A549 (cell line): ENCODE measurements around the gene PIK3CD. TPM values are rescaled to one million over a fixed set of nuclear protein-coding genes. Genes with fewer than 3 reads are reported as not detected.

ENCODE experiments used
- ATAC-seq, 2 experiments: fragments of 200-7000 bp in 1 of 2; fragments of >200 bp in 1 of 2; cut with Nextera tagmentation in 1 of 2; cut with Tn5 transposase in 1 of 2; 3 replicates each; pipeline versions ENCODE4 v1.8.0 to v1.9.1; 2018 to 2020; ENCODE audit warnings: mild to moderate bottlenecking in 1 of 2, moderate library complexity in 1 of 2
- CTCF ChIA-PET: fragments of 300-600 bp; sonication (Branson Sonifier 250); formaldehyde crosslinking; extraction: SDS; loops from one replicate; lab custom pipeline; 2021; ENCODE audit warnings: antibody characterized with exemption, inconsistent platforms; lab: Yijun Ruan, JAX
- POLR2A ChIA-PET: fragments of 350-600 bp; formaldehyde crosslinking; extraction: SDS; loops from one replicate; lab custom pipeline; 2021; ENCODE audit warnings: antibody characterized with exemption, inconsistent platforms; lab: Yijun Ruan, JAX
- DNase-seq, 2 experiments: peaks; one replicate each; pipeline versions ENCODE4 v3.0.0 to v3.0.0-alpha.2; 2011 to 2016; ENCODE audit warnings: low read depth in 1 of 2, low spot score in 1 of 2
- FAIRE-seq: peaks from 2 replicates; lab custom pipeline; 2011; peaks lifted over from hg19 to GRCh38; lab: Jason Lieb, UNC
- H3K27ac ChIP-seq, 2 experiments: fragments of >200 bp; sonication (Bioruptor Twin); formaldehyde crosslinking; 3 replicates each; pipeline ENCODE4 v1.5.1; 2016 to 2017
- H3K4me1 ChIP-seq: fragments of >200 bp; sonication (Bioruptor Twin); formaldehyde crosslinking; 3 replicates; pipeline ENCODE4 v1.6.1; 2016
- H3K4me2 ChIP-seq: fragments of >200 bp; sonication (Bioruptor Twin); formaldehyde crosslinking; 3 replicates; pipeline ENCODE4 v1.6.1; 2016
- H3K4me3 ChIP-seq: fragments of >200 bp; sonication (Bioruptor Twin); formaldehyde crosslinking; 3 replicates; pipeline ENCODE4 v1.5.1; 2016
- H3K9me3 ChIP-seq: fragments of >200 bp; sonication (Bioruptor Twin); formaldehyde crosslinking; 3 replicates; pipeline ENCODE4 v1.6.1; 2016
- CBX8 ChIP-seq: fragments of 200-600 bp; sonication (generic); IDR thresholded peaks from 2 replicates; pipeline ENCODE4 v1.6.1; 2016
- CHD2 ChIP-seq: fragments of 150-350 bp; IDR thresholded peaks from 2 replicates; pipeline ENCODE4 v1.6.1; 2014; ENCODE audit warnings: low read length; ENCODE audit not compliant: partially characterized antibody
- CHD4 ChIP-seq: fragments of 200-600 bp; sonication (generic); IDR thresholded peaks from 2 replicates; pipeline ENCODE4 v1.6.1; 2016; ENCODE audit warnings: antibody characterized with exemption, mild to moderate bottlenecking, borderline replicate concordance
- EHF ChIP-seq: fragments of 250-450 bp; sonication (Bioruptor Pico); IDR thresholded peaks from 2 replicates; pipeline ENCODE4 v1.5.0; 2020; ENCODE audit warnings: mild to moderate bottlenecking
- EHMT2 ChIP-seq: fragments of 200-600 bp; sonication (generic); IDR thresholded peaks from 2 replicates; pipeline ENCODE4 v1.6.1; 2016; ENCODE audit warnings: antibody characterized with exemption, low read depth, mild to moderate bottlenecking, moderate library complexity
- ESRRA ChIP-seq: fragments of 150-350 bp; IDR thresholded peaks from 2 replicates; pipeline ENCODE4 v1.6.1; 2014; ENCODE audit warnings: mild to moderate bottlenecking, low read length, borderline replicate concordance
- FOSB ChIP-seq: fragments of 250-450 bp; sonication (Bioruptor Pico); IDR thresholded peaks from 2 replicates; pipeline ENCODE4 v1.5.0; 2020; ENCODE audit warnings: mild to moderate bottlenecking, moderate library complexity
- HEYL ChIP-seq: fragments of 250-450 bp; sonication (Bioruptor Pico); IDR thresholded peaks from 2 replicates; pipeline ENCODE4 v1.8.0; 2021; ENCODE audit warnings: mild to moderate bottlenecking, moderate library complexity
- JUNB ChIP-seq: fragments of >200 bp; sonication (Bioruptor Twin); formaldehyde crosslinking; IDR thresholded peaks from 2 replicates; pipeline ENCODE4 v1.6.1; 2016
- KDM1A ChIP-seq: fragments of 200-600 bp; sonication (generic); IDR thresholded peaks from 2 replicates; pipeline ENCODE4 v1.6.1; 2016; ENCODE audit warnings: low read depth, mild to moderate bottlenecking
- KDM5A ChIP-seq: fragments of 200-600 bp; sonication (generic); IDR thresholded peaks from 2 replicates; pipeline ENCODE4 v1.6.1; 2016; ENCODE audit warnings: antibody characterized with exemption, mild to moderate bottlenecking
- POLR2A ChIP-seq: IDR thresholded peaks from 2 replicates; pipeline ENCODE4 v1.6.1; 2012; ENCODE audit warnings: mild to moderate bottlenecking, low read length
- SMC3 ChIP-seq: fragments of >200 bp; sonication (Bioruptor Twin); formaldehyde crosslinking; IDR thresholded peaks from 3 replicates; pipeline ENCODE4 v1.6.1; 2018; ENCODE audit warnings: inconsistent platforms
- TFCP2L1 ChIP-seq: fragments of 250-450 bp; sonication (Bioruptor Pico); IDR thresholded peaks from 2 replicates; pipeline ENCODE4 v1.5.0; 2021; ENCODE audit warnings: mild to moderate bottlenecking
- ZC3H11A ChIP-seq: fragments of 450-650 bp; IDR thresholded peaks from 2 replicates; pipeline ENCODE4 v1.6.1; 2014; ENCODE audit warnings: antibody characterized with exemption, mild to moderate bottlenecking
- WGBS: methylation state at CpG from one replicate; pipeline ENCODE4 v1.1.6; 2017; ENCODE audit errors: missing lambda C conversion rate; 5-methylcytosine and 5-hydroxymethylcytosine counted together
- polyA plus RNA-seq, 4 experiments: library from polyadenylated mRNA; depleted of rRNA in 3 of 4; stranded (reverse); fragments of >200 nt; fragmentation: RNase III in 1 of 4; extraction: RNeasy Plus Mini Kit Qiagen cat#74134 plus additional on column Dnase treatment in 1 of 4; gene quantifications; 2 replicates in 3 of 4; 3 replicates in 1 of 4; pipeline ENCODE4 v1.2.3, GENCODE V29; 2011 to 2017
- TF ChIP-seq, protein P1 (sequence below): IDR thresholded peaks from 2 replicates; pipeline ENCODE4 v1.6.1; 2012; ENCODE audit warnings: low read depth, borderline replicate concordance
- TF ChIP-seq, protein P2 (sequence below): fragments of >200 bp; sonication (Bioruptor Twin); formaldehyde crosslinking; IDR thresholded peaks from 3 replicates; pipeline ENCODE4 v1.5.1; 2016
- TF ChIP-seq, protein P3 (sequence below): fragments of 200-600 bp; sonication (generic); IDR thresholded peaks from 2 replicates; pipeline ENCODE4 v1.6.1; 2016; ENCODE audit warnings: antibody characterized with exemption, mild to moderate bottlenecking, moderate library complexity
- TF ChIP-seq, protein P4 (sequence below): fragments of >200 bp; sonication (Bioruptor Twin); formaldehyde crosslinking; IDR thresholded peaks from 2 replicates; pipeline ENCODE4 v1.6.1; 2016

The PIK3CD gene
- polyA plus RNA-seq, 2 of the 4 experiments (the other 2 are of a cell fraction) = 2.4 to 3.5 TPM

DNA sequence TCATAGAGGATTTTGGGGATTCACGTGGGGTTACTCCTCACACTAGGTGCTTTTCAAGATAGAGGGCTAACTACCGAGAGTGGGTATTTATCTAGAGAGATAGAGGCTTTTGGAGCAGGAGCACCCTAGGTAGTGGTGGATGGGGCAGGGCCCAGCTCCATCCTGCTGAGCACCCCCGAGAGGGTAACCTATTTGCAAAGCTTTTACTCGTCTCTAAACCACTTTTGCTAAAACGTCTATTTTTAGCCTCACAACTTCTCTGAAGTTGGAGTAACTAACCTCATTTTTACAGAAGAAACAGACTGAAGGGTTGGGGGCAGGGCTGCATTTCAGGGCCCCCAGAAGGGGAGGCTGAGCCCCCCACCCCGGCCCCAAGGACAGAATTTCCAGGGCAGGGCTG, 12.3 kb upstream of the PIK3CD start:
- Histone ChIP-seq H3K9me3 (no peaks in the 10 kb centered on the region), H3K27ac (no peak overlapping the region), H3K4me3 (no peak overlapping the region), H3K4me2 (no peak overlapping the region), H3K4me1 (no peaks in the 10 kb centered on the region)
- ChIA-PET POLR2A (interaction anchor here (0.5 to 0.7 kb wide), 2 partner anchors 10 to 37 kb away, joined by 3 to 5 read pairs; no protein-coding TSS in a partner anchor), CTCF (no interaction called here)
- ATAC-seq = no peak
- TF ChIP-seq CHD4 (no peak), KDM5A (no peak), TFCP2L1 (CRISPR knock-in tag) (no peak), JUNB (no peak), ESRRA (no peak), CHD2 (no peak), KDM1A (no peak), ZC3H11A (no peak), FOSB (no peak), EHF (CRISPR knock-in tag) (no peak), CBX8 (no peak), EHMT2 (no peak), SMC3 (no peak)
- TF ChIP-seq, protein P1, sequence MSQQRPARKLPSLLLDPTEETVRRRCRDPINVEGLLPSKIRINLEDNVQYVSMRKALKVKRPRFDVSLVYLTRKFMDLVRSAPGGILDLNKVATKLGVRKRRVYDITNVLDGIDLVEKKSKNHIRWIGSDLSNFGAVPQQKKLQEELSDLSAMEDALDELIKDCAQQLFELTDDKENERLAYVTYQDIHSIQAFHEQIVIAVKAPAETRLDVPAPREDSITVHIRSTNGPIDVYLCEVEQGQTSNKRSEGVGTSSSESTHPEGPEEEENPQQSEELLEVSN = no peak
- TF ChIP-seq, protein P2, sequence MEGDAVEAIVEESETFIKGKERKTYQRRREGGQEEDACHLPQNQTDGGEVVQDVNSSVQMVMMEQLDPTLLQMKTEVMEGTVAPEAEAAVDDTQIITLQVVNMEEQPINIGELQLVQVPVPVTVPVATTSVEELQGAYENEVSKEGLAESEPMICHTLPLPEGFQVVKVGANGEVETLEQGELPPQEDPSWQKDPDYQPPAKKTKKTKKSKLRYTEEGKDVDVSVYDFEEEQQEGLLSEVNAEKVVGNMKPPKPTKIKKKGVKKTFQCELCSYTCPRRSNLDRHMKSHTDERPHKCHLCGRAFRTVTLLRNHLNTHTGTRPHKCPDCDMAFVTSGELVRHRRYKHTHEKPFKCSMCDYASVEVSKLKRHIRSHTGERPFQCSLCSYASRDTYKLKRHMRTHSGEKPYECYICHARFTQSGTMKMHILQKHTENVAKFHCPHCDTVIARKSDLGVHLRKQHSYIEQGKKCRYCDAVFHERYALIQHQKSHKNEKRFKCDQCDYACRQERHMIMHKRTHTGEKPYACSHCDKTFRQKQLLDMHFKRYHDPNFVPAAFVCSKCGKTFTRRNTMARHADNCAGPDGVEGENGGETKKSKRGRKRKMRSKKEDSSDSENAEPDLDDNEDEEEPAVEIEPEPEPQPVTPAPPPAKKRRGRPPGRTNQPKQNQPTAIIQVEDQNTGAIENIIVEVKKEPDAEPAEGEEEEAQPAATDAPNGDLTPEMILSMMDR = no peak
- TF ChIP-seq, protein P3, sequence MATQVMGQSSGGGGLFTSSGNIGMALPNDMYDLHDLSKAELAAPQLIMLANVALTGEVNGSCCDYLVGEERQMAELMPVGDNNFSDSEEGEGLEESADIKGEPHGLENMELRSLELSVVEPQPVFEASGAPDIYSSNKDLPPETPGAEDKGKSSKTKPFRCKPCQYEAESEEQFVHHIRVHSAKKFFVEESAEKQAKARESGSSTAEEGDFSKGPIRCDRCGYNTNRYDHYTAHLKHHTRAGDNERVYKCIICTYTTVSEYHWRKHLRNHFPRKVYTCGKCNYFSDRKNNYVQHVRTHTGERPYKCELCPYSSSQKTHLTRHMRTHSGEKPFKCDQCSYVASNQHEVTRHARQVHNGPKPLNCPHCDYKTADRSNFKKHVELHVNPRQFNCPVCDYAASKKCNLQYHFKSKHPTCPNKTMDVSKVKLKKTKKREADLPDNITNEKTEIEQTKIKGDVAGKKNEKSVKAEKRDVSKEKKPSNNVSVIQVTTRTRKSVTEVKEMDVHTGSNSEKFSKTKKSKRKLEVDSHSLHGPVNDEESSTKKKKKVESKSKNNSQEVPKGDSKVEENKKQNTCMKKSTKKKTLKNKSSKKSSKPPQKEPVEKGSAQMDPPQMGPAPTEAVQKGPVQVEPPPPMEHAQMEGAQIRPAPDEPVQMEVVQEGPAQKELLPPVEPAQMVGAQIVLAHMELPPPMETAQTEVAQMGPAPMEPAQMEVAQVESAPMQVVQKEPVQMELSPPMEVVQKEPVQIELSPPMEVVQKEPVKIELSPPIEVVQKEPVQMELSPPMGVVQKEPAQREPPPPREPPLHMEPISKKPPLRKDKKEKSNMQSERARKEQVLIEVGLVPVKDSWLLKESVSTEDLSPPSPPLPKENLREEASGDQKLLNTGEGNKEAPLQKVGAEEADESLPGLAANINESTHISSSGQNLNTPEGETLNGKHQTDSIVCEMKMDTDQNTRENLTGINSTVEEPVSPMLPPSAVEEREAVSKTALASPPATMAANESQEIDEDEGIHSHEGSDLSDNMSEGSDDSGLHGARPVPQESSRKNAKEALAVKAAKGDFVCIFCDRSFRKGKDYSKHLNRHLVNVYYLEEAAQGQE = no peak
- TF ChIP-seq, protein P4, sequence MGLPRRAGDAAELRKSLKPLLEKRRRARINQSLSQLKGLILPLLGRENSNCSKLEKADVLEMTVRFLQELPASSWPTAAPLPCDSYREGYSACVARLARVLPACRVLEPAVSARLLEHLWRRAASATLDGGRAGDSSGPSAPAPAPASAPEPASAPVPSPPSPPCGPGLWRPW = no peak
- FAIRE-seq = no peak
- no peak for DNase-seq
- 52% methylated on average over 6 of the region's 6 CpGs for WGBS

DNA sequence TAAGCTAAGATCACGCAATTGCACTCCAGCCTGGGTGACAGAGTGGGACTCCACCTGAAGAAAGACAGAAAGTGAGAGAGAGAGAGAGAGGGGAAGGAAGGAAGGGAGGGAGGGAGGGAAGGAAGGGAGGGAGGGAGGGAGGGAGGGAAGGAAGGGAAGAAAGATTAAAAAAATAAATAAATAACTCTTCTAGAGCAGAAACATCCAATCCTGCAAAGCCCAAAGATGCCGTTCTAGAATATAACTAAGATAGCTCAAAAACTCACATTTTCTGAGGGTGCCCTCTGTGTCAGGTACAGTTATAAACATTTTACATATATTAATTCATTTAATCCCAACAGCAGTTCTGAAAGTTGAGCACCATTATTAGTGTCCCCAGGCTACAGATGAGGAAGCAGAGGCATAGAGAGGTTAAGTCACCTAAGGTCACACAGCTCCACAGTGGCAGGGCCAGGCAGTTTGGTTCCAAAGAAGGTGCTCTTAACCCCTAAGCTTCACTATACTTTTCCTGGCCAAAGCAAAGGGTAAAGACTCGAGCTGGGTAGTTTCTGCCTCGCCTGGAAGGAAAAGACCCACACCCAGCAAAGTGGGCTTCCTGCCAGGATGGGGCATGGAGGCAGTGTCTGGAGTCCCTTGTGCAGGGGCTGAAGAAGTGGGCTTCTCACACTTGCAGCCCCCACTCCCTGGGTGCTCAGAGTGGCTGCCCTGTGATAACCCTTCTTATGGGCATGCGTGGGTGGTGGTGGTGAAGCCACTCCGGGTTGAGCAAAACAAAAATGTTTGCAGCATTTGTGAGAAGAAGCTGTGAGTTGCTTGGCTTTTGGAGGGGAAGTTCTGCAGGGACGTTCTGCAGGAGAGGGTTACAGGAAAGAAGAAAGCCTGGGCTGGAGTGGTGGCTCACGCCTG, 7.9 kb upstream of the PIK3CD start:
- WGBS = 67% methylated on average over 8 of the region's 8 CpGs
- Histone ChIP-seq H3K4me2 (no peak overlapping the region), H3K4me1 (no peaks in the 10 kb centered on the region), H3K9me3 (no peaks in the 10 kb centered on the region), H3K4me3 (no peak overlapping the region)
- ChIA-PET CTCF (interaction anchor here (1.1 to 3.0 kb wide), 2 partner anchors 17 to 27 kb away, joined by 4 to 13 read pairs; no protein-coding TSS in a partner anchor), POLR2A (no interaction called here)
- DNase-seq (no peak), ATAC-seq (no peak)
- no peak for TF ChIP-seq HEYL
- TF ChIP-seq POLR2A = no peak
- TF ChIP-seq, all 56 proteins: peak for 0
- no peak overlapping the region for H3K27ac ChIP-seq
- no peak for FAIRE-seq
